Stimulated activated CD4-positive, alpha-beta T cell treated with anti-CD3 and anti-CD28 coated beads, Interleukin-2, amount 100 ng/mL, for 24 hours (primary cell): ENCODE results near the gene COL9A3.

ENCODE experiments used
- DNase-seq, 2 donors: peaks; one replicate each; pipeline ENCODE4 v3.0.0-alpha.2; 2020

COL9A3 gene

GRCh38 chr20:62816884-62817873 is at the start of gene COL9A3:
COL9A3 (plus strand) TSS chr20:62817050; CDS start chr20:62817065, 15 bp downstream.
- no peak for DNase-seq

GRCh38 chr20:62768234-62768546 is 48.7 kb upstream of the COL9A3 start:
- DNase-seq, result no peak

GRCh38 chr20:62768551-62769287 is 48.1 kb upstream of the COL9A3 start:
- DNase-seq, result no peak

- DNase-seq, result no peak
Measured at GRCh38 chr20:62769346-62770071, 47.3 kb upstream of the COL9A3 start.

GRCh38 chr20:62770111-62770910 is 46.5 kb upstream of the COL9A3 start:
- DNase-seq, result no peak

- no peak for DNase-seq
Measured at GRCh38 chr20:62770916-62771315, 45.9 kb upstream of the COL9A3 start.

GRCh38 chr20:62771396-62772102 is 45.3 kb upstream of the COL9A3 start:
- no peak for DNase-seq

- DNase-seq, result no peak
Measured at GRCh38 chr20:62772103-62772611, 44.7 kb upstream of the COL9A3 start.

GRCh38 chr20:62772619-62772989 is 44.2 kb upstream of the COL9A3 start:
- no peak for DNase-seq

- no peak for DNase-seq
Measured at GRCh38 chr20:62772990-62773844, 43.6 kb upstream of the COL9A3 start.

- no peak for DNase-seq
Measured at GRCh38 chr20:62773845-62774714, 42.8 kb upstream of the COL9A3 start.

GRCh38 chr20:62774762-62775161 is 42.1 kb upstream of the COL9A3 start:
- DNase-seq, result peak in 1 of 2 donors; percentile 41

- no peak for DNase-seq
Measured at GRCh38 chr20:62775206-62775605, 41.6 kb upstream of the COL9A3 start.

GRCh38 chr20:62776035-62776691 is 40.7 kb upstream of the COL9A3 start:
- DNase-seq, result no peak

GRCh38 chr20:62776692-62777527 is 39.9 kb upstream of the COL9A3 start:
- DNase-seq, result peak; percentile 55 to 67

GRCh38 chr20:62777528-62777830 is 39.4 kb upstream of the COL9A3 start:
- DNase-seq, result no peak

GRCh38 chr20:62778058-62778457 is 38.8 kb upstream of the COL9A3 start:
- DNase-seq, result no peak
